Testis (tissue), 3 donors: ENCODE data around the gene GAS5. TPM values are rescaled to one million over a fixed set of nuclear protein-coding genes. Genes with fewer than 3 reads are reported as not detected.

Source experiments
- DNase-seq: peaks from one replicate; pipeline ENCODE4 v3.0.0-alpha.2; 2019
- H3K27ac ChIP-seq, 2 donors: fragments of 200-600 bp; sonication (generic); one replicate each; pipeline ENCODE4 v1.5.1; 2019
- H3K27me3 ChIP-seq: fragments of 200-600 bp; sonication (generic); one replicate; pipeline ENCODE4 v1.5.1; 2019
- H3K36me3 ChIP-seq: fragments of 200-600 bp; sonication (generic); one replicate; pipeline ENCODE4 v1.5.1; 2017; ENCODE audit warnings: low read depth; ENCODE audit errors: missing control alignments
- H3K4me1 ChIP-seq: fragments of 200-600 bp; sonication (generic); one replicate; pipeline ENCODE4 v1.5.1; 2019
- H3K4me3 ChIP-seq, 2 donors: fragments of 200-600 bp; sonication (generic); one replicate each; pipeline ENCODE4 v1.5.1; 2017 to 2019
- H3K9me3 ChIP-seq: fragments of 200-600 bp; sonication (generic); one replicate; pipeline ENCODE4 v1.5.1; 2017
- CTCF ChIP-seq, 3 experiments: fragments of 450-650 bp in 2 of 3; fragments of 200-600 bp in 1 of 3; sonication (generic) in 1 of 3; IDR thresholded peaks; one replicate each; pipeline ENCODE4 v1.5.1; 2016 to 2019; ENCODE audit warnings: antibody characterized with exemption in 3 of 3, mild to moderate bottlenecking in 2 of 3, moderate library complexity in 1 of 3
- POLR2A ChIP-seq: fragments of 450-650 bp; IDR thresholded peaks from one replicate; pipeline ENCODE4 v1.6.1; 2017; ENCODE audit warnings: antibody characterized with exemption, mild to moderate bottlenecking, moderate library complexity
- WGBS, 2 donors: methylation state at CpG; one replicate each; pipeline ENCODE4 v1.1.5; 2018; 5-methylcytosine and 5-hydroxymethylcytosine counted together
- intact Hi-C: fragments of 100-400 bp; cut with DNase I; formaldehyde crosslinking; loops from one replicate; pipeline ENCODE4 v1.15.1; 2023; ENCODE audit warnings: low total_unique reads
- polyA plus RNA-seq: library from polyadenylated mRNA; stranded (reverse); fragments of 350-450 nt; fragmentation: Illumina TruSeq; extraction: RNeasy Lipid Tissue Mini Kit (QIAGEN cat#74804); gene quantifications from one replicate; pipeline ENCODE4 v1.2.3, GENCODE V29; 2014; ENCODE audit warnings: low read depth, low replicate concordance; ENCODE audit not compliant: insufficient read depth
- total RNA-seq, 2 donors: library from RNA; depleted of rRNA; stranded (reverse); fragments of >200 nt; gene quantifications; one replicate each; pipeline ENCODE4 v1.2.3, GENCODE V29; 2016

GAS5 gene
- total and polyA plus RNA-seq, 3 donors from 2014 or later: 101 to 158 (median 130) TPM

GRCh38 chr1:173867141-173867752, 542 bp downstream of the GAS5 start:
- TF ChIP-seq POLR2A: no peak
- TF ChIP-seq CTCF (IDR thresholded peaks at IDR 0.05): no peak
- intact Hi-C loops: no loop called here
- Histone ChIP-seq H3K9me3 (no peaks in the 10 kb centered on the region), H3K4me1 (peaks cover 33% of the 10 kb centered on the region), H3K27me3 (no peaks in the 10 kb centered on the region), H3K36me3 (no peaks in the 10 kb centered on the region), H3K27ac (peak overlapping the region; percentile 92 to 95), H3K4me3 (peak overlapping the region; percentile 78 to 88)
- no peak for DNase-seq
- 3% methylated on average over 30 to 32 of the region's 32 CpGs for WGBS, 2 donors

- Histone ChIP-seq H3K36me3 (no peaks in the 10 kb centered on the region), H3K9me3 (no peaks in the 10 kb centered on the region), H3K4me3 (peak overlapping the region; percentile 78 to 88), H3K4me1 (peaks cover 33% of the 10 kb centered on the region), H3K27me3 (no peaks in the 10 kb centered on the region), H3K27ac (peak overlapping the region in 1 of 2 donors; percentile 92)
- DNase-seq: no peak
- WGBS, 2 donors: 8 to 11% methylated on average over 2 of the region's 2 CpGs
- TF ChIP-seq POLR2A: no peak
- intact Hi-C loops: no loop called here
Observed at GRCh38 chr1:173866413-173867115, 1.2 kb downstream of the GAS5 start.

DNA sequence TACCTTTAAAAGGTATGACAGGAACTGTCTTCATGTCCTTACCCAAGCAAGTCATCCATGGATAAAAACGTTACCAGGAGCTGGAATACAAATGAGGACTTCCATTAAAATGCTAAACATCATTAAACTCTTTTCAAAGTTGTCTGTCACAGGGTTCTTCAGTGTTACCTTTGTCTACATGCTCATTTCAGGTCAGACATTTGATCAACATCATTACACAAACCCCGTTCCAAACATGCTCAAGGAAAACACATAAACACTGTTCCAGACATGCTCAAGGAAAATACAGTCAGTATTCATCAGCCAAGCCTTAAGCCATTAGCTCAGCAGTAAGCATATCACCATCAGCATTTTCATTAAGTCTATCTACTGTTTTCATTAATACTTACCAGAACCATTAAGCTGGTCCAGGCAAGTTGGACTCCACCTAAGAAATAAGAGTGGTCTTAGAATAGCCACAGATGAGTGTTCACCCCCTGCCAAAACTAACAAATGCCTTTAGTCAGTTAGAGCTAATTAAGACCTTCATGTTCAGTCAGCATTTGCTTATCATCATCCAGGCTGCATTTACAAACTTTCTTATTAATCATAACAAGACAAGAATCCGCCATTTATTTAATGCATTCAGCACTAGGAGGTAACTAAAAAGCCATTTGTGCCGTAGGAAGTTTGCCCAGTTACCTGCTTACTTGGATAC, 2.2 kb downstream of the GAS5 start:
- intact Hi-C loops: no loop called here
- Histone ChIP-seq H3K9me3 (no peaks in the 10 kb centered on the region), H3K4me1 (peaks cover 30% of the 10 kb centered on the region), H3K27me3 (no peaks in the 10 kb centered on the region), H3K4me3 (no peak overlapping the region), H3K27ac (no peak overlapping the region), H3K36me3 (no peaks in the 10 kb centered on the region)
- DNase-seq: no peak
- 42 to 53% methylated on average over 4 of the region's 4 CpGs for WGBS, 2 donors
- no peak for TF ChIP-seq CTCF (IDR thresholded peaks at IDR 0.05)
- no peak for TF ChIP-seq POLR2A

- H3K4me1 ChIP-seq: peaks cover 22% of the 10 kb centered on the region
- WGBS, 2 donors: 80 to 86% methylated on average over 5 of the region's 5 CpGs
- no peak for TF ChIP-seq CTCF (IDR thresholded peaks at IDR 0.05)
- no peak for TF ChIP-seq POLR2A
- intact Hi-C loops: no loop called here
- H3K9me3 ChIP-seq: no peaks in the 10 kb centered on the region
- H3K4me3 ChIP-seq: no peak overlapping the region
- H3K36me3 ChIP-seq: no peaks in the 10 kb centered on the region
- H3K27me3 ChIP-seq: no peaks in the 10 kb centered on the region
- DNase-seq: no peak
- H3K27ac ChIP-seq: no peak overlapping the region
Observed at GRCh38 chr1:173864179-173864867, 3.5 kb downstream of the GAS5 start.
